Stimulated activated CD8-positive, alpha-beta memory T cell treated with anti-CD3 and anti-CD28 coated beads, Interleukin-12 subunit alpha, Interleukin-12 subunit beta, amount 100 ng/mL, for 1 hour (primary cell): ENCODE results near the gene SVOPL.

ENCODE experiments used
- DNase-seq: peaks from one replicate; pipeline ENCODE4 v3.0.0-alpha.2; 2020; ENCODE audit warnings: low read depth

SVOPL gene

DNA sequence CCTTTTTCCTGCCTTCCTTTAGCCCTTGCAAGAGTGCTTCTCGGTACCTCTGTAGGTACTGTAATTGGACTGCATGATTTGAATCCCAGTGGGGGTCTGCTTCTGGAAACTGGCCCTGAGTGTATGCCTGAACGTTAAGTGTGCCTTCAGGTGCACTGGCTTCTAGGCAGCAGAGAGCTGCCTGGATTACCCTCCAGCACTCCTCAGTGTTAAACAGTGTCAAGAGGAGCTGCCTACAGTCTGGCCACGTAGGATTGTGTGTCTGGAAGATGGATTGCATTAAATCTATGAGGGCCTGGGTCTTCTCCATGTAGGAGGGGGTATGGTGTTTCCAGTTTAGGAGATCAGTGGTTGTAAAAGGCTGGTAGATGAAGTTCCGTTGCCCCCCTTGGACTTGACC lies 137.4 kb downstream of the SVOPL start:
- DNase-seq: no peak

- DNase-seq: no peak
Measured at GRCh38 chr7:138559448-138559847, 141.7 kb downstream of the SVOPL start.

- DNase-seq: no peak
Measured at GRCh38 chr7:138556771-138557484, 144.2 kb downstream of the SVOPL start.

DNA sequence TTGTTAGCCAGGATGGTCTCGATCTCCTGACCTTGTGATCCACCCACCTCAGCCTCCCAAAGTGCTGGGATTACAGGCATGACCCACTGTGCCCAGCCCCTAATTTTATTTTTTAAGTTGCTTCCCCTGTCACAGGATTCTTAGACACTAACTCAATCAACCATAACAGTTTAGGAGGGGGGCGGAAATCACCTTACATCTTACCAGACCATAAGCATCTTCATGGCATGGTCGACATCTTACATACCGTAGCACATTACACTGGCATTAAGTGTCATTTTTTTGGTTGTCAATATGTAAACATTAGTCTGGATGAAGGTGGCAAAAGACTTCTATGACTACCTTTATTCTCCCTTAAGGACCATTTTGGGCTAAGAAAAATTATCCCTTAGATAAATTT lies 145.5 kb downstream of the SVOPL start:
- DNase-seq: no peak

GRCh38 chr7:138554674-138555073 lies 146.5 kb downstream of the SVOPL start:
- DNase-seq: no peak

GRCh38 chr7:138553805-138554204 lies 147.4 kb downstream of the SVOPL start:
- no peak for DNase-seq

DNA sequence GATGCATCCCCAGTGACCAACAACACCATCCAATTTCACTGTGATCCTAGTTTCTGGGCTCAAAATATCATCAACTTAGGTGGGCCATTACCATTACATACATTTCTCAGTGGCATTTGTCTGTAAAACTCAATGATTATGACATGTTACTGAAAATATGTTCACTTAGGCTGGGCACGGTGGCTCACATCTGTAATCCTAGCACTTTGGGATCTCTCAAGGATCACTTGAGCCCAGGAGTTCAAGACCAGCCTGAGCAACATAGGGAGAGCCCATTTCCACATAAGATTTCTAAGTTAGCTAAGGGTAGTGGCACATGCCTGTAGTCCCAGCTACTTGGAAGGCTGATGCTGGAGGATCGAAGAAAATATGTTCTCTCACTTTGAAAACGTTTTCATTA lies 150.1 kb downstream of the SVOPL start:
- DNase-seq: no peak

GRCh38 chr7:138550337-138550736 lies 150.8 kb downstream of the SVOPL start:
- DNase-seq: no peak

DNA sequence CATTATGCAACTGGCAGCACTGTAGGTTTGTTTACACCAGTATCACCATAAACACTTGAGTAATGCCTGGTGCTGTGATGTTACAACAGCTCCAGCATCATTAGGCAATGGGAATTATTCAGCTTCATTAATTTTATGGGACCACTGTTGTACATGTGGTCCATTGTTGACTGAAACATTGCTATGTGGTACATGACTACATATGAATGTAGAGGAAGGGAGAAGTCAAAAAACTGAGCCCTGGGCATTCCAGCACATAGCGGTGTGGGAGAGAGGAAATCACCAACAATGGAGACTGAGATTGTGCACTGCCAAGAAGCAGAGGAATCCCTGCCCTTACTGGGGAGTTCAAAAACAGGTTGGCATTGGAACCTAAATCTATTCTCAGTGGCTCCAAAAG lies 152.1 kb downstream of the SVOPL start:
- no peak for DNase-seq

DNA sequence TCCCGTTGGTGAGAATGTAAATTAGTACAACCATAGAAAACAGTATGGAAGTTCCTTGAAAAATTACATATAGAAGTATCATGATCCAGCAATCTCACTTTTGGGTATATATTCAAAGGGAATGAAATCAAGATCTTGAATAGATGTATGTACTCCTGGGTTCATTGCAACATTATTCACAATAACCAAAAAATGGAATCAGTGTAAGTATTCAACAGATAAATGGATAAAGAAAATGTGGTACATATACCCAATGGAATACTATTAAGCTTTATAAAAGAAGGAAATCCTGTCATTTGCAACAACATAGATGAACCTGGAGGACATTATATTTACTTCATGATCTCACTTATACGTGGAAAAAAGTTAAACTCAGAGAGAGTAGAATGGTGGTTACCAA lies 154.3 kb downstream of the SVOPL start:
- DNase-seq: no peak

- DNase-seq: no peak
Measured at GRCh38 chr7:138546064-138546619, 155.0 kb downstream of the SVOPL start.

GRCh38 chr7:138545123-138545522 lies 156.0 kb downstream of the SVOPL start:
- no peak for DNase-seq
